ENCODE results near the gene TWF2.

TWF2 gene

DNA sequence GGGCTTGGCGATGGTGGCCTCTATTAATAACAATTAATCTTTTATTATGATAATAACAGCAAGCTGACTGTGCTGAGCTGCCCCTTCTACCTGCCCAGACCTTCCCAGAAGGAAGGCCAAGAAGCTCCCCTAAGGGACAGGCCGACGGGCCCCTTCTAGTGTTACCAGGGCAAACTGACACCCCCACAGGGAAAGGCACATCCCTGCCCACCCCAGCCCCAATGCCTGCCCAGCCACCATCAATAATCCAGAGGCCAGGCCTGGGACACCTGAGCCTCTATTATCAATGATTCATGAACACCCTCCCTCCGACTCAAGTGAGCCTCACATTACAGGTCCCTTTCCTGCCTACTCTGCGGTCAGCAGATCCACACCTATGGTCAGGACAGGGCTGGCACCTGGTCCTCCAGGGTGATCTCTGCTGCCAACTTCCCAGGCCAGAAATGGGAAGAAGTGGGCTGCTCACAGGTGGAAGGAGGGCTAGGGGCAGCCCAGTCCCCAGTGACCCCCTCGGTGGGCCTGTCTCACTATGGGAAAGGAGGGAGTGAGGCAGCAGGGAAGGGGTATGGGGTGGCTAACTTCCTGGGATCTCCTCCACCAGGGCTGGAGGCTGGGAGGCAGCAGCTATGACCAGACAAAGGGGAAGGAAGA is 1.8 kb downstream of the TWF2 start:
- no peak for DNase-seq

DNA sequence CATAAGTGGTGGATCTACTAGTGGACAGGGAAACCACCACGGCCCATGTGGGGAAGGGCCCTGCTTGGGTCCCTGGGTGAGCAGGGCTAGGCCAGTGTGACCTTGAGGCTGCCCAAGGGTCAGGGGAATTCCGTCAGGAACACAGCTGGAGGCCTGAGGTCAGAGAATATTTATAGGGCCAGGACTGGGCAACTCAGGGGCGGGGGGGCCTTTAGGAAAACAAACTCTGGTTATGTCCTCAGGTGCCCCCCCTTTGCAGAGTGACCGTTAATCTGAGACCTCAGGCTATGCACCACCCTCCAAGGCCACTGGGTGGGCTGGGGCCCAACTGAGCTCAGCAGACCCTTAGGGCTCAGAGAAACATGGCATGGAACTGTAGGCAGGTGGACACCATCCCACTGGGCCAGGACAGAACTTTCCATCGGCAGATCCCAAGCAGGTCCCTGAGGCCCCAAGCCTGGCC is 2.5 kb downstream of the TWF2 start:
- DNase-seq, result no peak

DNA sequence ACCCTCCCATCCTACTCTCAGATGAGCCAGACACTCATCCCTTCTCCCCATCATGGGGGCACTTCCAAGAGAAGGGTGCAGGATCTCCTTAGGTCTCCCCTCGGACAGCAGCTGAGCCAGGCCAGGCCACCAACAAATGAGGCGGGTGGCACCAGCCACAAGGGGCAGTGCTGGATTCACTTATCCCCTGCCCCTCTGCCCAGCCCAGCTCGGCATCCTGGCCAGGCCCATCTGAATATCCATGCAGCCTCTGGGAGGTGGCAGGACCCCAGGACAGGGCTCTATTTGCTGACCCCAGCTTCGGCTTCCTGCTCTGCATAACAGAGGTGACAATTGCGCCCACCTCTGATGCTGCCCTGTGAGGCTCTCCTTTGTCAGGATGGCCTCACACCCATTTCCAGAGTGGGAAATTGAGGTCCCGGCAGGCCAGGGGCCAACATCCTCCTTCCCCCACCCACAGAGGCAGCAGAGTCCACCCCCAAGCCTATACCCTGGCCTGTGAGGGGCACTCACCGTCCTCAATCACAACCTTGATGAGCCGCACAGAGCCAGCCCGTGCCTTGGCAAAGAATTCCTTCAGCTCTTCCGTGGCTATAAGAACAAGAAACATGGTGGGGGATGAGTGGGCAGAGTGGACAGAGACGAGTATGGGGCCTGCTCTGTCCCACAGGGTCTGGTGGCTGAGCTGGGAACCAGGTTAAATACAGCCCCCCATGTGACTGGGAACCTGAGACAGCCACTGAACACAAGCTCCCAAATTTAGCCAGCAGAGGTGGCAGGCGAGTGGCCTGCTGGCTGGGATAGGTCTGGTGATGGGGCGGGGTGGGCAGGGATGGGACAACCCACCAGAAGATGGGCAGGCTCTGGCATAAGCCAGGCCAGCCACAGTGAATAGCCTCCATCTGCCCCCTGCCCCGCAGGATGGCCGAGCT is 4.2 kb downstream of the TWF2 start:
- no peak for DNase-seq

DNA sequence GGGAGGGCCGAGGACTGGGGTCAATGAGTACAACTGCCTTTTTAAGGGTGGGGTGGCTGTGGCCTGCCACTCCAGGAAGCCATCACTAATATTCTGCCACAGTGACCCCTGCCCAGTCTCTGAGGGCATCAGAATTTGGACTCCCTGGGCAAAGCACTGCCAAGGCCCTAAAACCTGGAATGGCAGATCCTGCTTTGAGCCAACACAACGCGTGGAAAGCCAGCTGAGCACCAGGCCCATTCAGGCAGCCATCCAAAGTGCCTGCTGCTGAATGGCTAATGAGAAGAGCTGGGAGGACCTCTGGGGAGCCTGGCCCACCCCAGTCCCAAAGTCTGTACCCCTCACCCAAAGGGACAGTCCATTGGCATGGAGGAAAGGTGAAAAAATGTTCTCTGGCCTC is 5.0 kb downstream of the TWF2 start:
- no peak for DNase-seq

DNA sequence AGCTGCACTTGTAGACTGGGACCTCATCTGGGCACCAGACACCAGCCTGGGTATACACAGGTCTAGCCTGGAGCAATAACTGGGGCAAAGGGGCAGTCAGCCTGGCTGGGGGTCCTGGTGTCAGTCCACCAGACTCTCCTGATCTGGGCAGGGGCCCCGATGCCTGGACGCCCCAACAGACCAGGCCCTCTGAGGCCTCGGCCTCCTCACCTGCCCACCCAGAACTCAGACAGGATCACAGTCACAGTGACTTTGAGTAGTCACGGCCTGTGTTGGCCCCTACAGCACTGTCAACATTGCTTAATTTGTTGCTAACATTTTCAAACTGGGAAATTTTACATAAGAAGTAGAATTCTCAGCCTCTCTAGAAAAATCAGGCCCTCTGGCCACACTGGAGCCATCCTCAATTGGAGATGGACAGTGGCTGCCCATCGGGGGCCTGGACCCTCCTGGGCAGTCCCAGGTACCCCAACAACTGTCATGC is 5.8 kb downstream of the TWF2 start:
- DNase-seq, result no peak

DNA sequence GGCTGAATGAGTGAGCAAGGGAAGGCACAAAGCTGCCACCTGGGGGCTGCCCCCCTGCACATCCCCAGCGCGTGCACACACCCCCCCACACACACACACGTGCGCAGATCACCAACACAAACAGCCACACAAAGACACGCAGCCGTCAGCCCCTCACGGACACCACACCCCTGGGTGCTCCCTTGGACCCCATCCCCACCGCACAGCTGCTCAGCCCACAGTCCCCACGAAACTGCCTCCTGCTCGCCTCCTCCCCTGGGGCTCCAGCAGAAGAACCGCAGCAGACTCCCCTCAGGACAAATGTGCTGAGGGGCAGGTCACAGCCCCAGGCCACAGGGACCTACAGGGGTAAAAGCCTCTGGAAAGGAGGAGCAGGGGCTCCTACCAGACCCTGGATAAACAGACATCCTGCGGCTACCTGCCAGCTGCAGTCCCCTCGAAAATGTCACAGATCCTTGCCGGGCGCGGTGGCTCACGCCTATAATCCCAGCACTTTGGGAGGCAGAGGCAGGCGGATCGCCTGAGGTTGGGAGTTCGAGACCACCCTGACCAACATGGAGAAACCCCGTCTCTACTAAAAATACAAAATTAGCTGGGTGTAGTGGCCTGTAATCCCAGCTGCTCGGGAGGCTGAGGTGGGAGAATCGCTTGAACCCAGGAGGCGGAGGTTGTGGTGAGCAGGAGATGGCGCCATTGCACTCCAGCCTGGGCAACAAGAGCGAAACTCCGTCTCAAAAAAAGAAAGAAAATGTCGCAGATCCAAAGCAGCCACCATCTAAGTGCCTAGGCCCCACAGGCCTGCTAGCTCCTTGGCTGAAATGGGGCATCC is 6.5 kb downstream of the TWF2 start:
- no peak for DNase-seq

DNA sequence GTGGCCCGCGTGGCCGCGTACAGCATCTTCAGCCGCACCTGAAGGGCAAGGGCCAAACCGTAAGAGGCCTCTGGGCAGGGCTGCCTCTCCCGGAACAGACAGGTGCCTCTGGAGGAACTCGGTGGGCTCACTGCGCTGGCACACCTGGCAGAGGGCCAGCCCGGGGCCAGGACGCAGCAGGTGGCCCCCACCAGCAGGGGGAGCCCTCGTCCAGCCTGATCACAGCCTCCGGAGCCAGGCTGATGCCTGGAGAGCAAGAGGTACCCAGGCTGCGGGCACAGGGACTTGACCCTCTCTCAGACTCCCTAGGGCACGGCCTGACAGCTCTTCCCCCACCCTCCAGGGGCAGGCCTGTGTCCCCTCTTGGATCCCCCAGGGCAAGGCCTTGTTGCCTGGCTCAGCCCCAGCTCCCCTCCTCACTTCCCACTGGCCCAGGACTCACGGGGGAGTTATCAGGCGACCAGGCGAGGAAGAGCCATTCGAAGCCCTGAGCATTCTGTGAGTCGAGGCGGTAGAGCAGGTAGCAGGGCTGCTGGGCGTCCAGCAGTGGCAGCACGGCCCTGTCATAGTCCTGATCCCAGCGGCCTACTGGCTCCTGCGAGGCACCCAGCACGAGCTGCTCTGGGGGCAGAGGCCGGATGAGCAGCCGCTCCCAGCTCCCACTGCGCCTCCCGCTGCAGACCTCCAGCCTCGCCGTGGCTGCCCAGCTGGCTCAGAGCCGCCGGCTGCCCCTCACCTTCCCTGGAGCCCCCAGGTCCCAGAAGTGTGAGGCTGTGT is 7.3 kb downstream of the TWF2 start:
- peak; percentile 95 to 96 for DNase-seq

DNA sequence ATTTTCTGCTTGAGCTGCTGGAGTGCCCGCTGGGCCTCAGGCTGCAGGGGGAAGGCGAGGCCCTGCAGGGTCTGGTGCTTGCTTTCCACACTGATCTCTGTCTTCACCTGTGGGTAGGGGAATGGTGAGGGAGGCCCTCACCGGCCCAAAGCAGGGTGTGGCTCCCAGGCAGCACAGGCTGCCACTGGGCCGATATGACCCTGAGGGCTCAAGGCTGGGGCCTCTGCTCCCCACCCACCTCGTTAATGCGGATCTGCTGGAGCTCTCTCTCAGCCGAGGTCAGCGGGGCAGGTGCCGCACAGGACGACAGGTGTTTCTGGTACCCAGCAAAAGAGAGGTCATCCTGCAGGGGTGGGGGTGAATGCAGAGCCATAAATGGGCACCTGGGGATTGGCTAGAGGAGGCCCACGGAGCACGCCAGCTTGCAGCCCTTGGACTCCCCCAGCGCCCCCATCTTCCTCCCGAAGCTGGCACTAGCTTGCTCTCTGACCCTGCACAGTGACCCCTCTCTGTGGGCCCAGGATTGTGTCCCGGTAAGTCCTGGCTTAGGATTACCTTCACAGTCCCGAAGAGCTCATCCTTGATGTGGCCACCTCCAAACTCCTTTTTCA is 8.0 kb downstream of the TWF2 start:
- no peak for DNase-seq

DNA sequence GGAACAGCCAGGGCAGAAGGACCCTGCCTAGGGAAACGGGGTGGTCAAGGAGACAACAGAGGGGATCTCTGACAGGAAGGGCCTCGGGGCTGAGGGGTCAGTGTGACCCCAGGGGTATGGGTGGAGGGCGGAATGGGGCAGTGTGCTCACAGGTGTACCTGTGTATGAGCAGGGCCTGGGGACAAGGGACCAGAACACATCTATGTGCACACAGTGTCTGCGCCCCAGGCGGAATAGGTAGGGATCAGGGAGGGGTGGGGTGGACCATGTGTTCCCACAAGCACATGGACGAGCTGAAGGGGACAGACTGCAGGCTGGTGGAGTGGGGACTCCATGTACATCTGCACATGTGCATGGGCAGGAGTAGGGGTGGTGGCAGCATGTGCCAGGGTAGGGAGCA is 8.5 kb downstream of the TWF2 start:
- DNase-seq, result no peak

DNA sequence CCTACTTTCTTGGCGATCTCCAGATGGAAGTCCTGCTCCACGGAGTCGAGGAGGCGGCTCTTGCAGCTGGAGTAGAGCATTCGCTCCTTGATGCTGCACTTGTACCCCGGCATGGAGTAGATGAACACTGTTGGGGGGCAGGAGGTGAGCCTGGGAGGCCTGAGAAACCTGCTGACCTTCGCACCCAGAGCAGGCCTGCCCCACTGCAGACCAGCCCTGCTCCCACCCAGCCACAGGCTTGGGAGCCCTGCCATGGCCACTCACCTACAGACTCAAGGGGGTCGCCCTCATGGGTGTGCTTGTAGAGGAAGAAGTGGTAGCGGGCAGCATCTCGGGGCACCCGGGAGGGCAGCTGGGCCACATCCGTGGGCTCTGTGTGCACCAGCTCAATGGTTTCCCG is 9.3 kb downstream of the TWF2 start:
- DNase-seq, result no peak

DNA sequence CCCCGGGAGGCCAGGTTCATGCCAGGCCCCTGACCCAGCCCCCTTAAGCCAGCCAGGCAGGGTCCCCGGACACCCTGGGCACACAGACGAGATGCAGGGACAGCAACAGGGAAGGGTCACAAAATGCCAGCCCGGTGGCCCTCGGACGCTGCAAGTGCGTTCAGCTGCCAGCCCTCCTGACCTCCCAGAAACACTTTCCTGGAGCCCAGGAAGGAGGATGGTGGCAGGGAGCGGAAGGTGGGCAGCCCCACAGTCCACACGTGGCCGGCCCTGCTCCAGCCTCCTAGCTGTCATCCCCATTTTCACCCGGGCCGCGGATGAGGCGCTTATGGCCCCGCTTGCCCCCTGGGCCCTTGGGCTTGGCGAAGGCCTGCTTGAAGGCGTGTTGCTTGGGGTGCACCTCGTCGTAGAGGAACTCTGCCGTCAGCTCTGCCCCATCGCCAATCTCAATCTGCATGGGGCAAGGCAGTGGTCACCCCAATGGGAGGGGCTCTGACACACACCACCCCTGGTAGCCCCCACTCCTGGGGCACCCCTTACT is 10.1 kb downstream of the TWF2 start:
- no peak for DNase-seq

DNA sequence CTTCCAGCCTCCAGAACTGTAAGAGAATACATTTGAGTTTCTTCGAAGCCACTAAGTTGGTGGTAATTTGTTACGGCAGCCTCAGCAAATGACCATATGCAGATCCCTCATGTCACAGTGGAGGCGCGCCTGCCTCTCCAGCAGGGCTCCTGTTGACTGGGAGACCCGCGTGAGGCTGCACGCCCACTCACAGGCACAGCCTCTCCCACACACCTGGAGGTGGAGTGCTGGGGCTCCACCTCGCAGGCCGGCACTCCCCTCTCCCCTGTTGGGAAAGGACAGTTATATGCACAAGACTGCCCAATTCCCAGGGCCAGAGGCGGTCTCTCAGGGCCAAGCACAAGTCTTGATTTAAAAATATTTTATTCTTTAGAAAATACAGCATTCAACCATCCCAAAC is 10.7 kb downstream of the TWF2 start:
- DNase-seq, result no peak

DNA sequence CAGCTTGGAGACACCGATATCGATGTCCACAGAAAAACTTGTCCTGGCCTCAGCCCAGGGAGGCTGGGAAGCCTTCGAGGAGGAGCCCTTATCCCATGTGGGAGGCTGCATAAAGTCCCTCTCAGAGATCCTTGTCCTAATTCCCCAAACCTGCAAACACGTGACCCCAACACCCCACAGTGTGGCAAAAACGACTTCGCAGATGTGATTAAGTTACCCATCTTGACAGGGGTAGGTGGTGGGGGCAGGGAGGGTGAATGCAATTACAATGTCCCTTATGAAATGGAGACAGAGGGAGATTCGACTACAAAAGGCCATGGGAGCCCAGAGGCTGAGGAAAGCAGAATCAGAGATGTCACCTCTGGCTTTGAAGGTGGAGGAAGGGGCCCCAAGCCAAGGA is 11.2 kb downstream of the TWF2 start:
- no peak for DNase-seq

DNA sequence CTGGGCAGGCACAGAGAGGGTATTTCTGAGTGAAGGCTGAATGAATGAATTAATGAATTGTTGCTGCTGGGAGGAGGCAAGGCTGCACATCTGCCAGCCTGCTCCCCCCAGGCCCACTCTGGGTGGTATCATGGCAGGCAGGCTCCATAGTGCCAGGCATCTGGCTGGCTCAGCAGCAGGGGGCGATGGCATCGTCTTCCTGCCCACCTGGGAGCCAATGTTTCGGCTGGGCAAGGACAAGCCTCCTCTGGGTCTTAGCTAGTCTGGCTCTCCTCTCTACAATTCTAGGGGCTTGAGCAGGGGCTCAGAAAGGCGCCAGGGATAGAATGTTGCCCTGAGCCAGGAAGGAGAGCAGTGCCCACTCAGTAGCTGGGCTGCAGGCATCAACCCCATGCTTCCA is 11.8 kb downstream of the TWF2 start:
- no peak for DNase-seq

DNA sequence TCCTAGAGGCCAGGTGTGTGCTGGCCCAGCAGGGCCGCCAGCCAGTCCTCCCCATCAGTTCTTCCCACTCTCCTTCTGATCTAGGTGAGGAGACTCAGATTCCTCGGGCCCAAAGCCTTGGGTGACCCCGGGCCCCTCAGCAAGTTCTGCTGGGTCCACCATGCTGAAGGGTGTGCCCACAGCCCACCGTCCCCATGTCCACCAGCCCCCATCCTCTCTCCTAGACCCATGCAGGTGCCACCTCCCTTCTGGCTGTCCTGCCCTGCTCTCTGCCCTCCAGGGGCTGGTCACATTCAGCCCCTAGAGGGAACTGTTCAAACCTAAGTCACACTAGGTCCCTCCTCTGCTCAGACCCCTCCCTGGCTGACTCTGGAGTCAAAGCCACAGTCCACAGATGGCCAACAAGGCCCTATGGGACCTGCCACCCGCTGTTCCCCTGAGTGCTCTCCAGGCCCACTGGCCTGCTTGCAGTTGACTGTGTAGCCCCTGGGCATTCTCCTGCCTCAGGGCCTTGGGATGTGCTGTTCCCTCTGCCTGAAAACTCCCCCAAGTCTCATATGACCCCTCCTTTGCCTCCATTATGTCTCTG is 12.6 kb downstream of the TWF2 start:
- DNase-seq, result no peak

DNA sequence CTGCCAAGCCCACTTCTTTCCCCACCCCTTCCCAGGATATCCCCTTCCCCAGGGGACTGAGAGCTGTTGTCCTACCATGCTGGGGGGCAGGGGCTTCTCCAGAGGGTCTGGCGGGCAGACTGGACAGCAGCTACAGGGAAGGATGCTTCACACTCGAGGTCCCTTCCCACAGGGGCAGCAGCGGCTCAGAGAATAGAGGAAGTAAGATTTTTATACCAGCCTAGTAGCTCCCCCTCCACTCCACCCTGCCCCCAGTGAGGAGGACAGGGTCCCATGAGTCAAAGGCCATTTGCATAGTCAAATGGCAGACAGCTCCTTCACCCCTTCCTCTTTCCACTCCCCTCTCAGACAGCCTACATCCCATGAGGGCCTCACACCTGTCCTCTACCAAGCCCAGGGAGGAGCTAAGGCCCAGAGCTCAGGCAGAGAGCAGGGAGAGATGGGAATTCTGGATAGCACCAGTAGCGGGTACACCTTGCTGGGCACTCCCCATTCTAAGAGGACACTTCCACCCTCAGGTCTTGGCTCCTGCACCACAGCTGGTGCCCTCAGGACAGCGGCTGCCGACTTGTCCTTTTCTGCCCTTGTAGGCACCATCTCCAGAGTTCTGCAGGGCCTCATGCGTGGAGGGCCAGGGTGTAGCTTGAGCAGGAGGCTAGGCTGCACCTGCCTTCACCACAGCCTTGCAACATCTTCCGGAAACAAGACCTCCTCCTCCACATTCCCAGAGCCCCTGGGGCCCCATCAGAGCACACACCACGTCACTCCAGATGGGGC is 13.3 kb downstream of the TWF2 start, which contains the start of gene TLR9:
TSS of gene TLR9 (minus strand) at position 194 of the 777 bp plus-strand sequence. CDS start at position 78, 116 bp downstream.
- no peak for DNase-seq

DNA sequence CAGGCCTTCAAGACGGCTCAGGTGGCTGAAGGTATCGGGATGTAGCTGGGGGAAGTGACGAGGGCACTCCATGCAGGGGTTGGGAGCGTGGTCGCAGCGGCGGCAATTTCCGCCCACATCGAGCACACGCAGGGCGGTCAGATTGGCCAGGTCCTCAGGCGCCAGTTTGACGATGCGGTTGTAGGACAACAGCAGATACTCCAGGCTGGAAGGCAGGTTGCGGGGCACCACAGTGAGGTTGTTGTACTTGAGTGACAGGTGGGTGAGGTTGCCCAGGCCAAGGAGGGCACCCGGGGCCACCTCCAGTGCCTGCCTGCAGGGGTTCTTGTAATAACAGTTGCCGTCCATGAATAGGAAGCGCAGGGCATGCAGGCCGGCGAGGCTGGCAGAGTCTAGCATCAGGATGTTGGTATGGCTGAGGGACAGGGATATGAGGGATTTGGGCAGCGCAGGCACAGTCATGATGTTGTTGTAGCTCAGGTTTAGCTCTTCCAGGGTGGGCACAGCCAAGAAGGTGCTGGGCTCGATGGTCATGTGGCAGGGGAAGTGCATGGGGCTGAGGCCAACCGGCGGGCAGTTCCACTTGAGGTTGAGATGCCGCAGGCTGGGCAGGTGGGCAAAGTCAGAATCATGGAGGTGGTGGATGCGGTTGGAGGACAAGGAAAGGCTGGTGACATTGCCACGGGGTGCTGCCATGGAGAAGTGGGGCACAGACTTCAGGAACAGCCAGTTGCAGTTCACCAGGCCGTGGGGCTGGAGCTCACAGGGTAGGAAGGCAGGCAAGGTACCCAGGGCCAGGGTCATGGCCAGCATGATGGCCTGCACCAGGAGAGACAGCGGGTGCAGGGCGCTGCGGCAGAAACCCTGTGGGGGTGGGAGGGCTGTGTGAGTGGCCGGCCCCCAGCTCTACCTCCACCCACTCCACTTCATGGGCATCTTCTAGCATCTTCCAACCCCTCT is 15.2 kb downstream of the TWF2 start:
- no peak for DNase-seq

DNA sequence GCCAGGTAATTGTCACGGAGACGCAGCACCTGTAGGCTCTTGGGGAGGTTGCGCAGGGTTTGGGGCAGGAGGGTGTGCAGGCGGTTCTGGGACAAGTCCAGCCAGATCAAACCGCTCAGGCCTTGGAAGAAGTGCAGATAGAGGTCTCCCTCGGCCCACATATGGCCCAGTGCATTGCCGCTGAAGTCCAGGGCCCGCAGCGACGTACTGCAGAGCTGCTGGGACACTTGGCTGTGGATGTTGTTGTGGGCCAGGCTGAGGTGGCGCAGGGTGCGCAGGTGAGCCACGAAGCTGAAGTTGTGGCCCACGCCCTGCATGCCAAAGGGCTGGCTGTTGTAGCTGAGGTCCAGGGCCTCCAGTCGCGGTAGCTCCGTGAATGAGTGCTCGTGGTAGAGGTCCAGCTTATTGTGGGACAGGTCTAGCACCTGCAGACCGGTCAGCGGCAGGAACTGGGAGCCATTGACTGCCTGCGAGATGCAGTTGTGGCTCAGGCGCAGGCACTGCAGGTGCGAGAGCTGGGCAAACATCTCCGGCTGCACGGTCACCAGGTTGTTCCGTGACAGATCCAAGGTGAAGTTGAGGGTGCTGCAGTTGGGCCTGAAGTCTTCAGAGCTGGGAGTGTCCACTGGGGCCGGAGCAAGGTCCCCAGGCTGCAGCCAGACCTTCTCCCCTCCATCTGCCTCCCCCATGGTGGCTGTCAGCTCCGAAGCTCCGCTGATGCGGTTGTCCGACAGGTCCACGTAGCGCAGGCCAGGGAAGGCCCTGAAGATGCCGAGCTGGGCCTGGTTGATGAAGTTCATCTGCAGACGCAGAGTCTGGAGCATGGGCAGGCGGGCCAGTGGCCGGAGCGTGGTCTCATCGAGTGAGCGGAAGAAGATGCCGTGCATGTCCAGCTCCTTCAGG is 16.4 kb downstream of the TWF2 start:
- DNase-seq, result no peak
